Liver (tissue), 3 donors: ENCODE measurements around the gene CD36.

Experiments used
- EGR1 ChIP-seq, 2 donors: IDR thresholded peaks; 2 replicates each; pipeline ENCODE4 v1.6.1; 2016 to 2018; ENCODE audit warnings: antibody characterized with exemption in 2 of 2, low read depth in 2 of 2
- RAD21 ChIP-seq, 2 donors: IDR thresholded peaks; 2 replicates each; pipeline ENCODE4 v1.6.1; 2016; ENCODE audit warnings: antibody characterized with exemption in 2 of 2, mild to moderate bottlenecking in 2 of 2
- TAF1 ChIP-seq: conservative IDR thresholded peaks from 2 replicates; pipeline ENCODE4 v1.6.1; 2016; ENCODE audit warnings: antibody characterized with exemption, mild to moderate bottlenecking
- TF ChIP-seq, protein P1 (sequence below): IDR thresholded peaks from 2 replicates; pipeline ENCODE4 v1.6.1; 2016; ENCODE audit warnings: antibody characterized with exemption
- TF ChIP-seq, protein P2 (sequence below): fragments of 150-350 bp; IDR thresholded peaks from 2 replicates; pipeline ENCODE4 v1.5.1; 2017; ENCODE audit warnings: improper control_type of control experiment, low read depth, low read length; ENCODE audit not compliant: missing input control
- donor health status: healthy.
- donor health status: healthy.

GRCh38 chr7:80607136-80607535 lies 31.3 kb upstream of the CD36 start:
- TF ChIP-seq, protein P1, sequence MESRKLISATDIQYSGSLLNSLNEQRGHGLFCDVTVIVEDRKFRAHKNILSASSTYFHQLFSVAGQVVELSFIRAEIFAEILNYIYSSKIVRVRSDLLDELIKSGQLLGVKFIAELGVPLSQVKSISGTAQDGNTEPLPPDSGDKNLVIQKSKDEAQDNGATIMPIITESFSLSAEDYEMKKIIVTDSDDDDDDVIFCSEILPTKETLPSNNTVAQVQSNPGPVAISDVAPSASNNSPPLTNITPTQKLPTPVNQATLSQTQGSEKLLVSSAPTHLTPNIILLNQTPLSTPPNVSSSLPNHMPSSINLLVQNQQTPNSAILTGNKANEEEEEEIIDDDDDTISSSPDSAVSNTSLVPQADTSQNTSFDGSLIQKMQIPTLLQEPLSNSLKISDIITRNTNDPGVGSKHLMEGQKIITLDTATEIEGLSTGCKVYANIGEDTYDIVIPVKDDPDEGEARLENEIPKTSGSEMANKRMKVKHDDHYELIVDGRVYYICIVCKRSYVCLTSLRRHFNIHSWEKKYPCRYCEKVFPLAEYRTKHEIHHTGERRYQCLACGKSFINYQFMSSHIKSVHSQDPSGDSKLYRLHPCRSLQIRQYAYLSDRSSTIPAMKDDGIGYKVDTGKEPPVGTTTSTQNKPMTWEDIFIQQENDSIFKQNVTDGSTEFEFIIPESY: no peak
- TF ChIP-seq, protein P2, sequence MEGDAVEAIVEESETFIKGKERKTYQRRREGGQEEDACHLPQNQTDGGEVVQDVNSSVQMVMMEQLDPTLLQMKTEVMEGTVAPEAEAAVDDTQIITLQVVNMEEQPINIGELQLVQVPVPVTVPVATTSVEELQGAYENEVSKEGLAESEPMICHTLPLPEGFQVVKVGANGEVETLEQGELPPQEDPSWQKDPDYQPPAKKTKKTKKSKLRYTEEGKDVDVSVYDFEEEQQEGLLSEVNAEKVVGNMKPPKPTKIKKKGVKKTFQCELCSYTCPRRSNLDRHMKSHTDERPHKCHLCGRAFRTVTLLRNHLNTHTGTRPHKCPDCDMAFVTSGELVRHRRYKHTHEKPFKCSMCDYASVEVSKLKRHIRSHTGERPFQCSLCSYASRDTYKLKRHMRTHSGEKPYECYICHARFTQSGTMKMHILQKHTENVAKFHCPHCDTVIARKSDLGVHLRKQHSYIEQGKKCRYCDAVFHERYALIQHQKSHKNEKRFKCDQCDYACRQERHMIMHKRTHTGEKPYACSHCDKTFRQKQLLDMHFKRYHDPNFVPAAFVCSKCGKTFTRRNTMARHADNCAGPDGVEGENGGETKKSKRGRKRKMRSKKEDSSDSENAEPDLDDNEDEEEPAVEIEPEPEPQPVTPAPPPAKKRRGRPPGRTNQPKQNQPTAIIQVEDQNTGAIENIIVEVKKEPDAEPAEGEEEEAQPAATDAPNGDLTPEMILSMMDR: no peak
- TF ChIP-seq TAF1 (no peak), EGR1 (IDR thresholded peaks at IDR 0.05; ENCODE audit: low read depth in 2 of 2) (no peak), RAD21 (IDR thresholded peaks at IDR 0.05) (no peak)
